ENCODE results near the gene INTS4.
"Not testable (repeated sequence)": the region's sequence is repeated elsewhere in the genome, so short reads cannot be mapped to it uniquely, and the experiment has no call there.

Gene INTS4

GRCh38 chr11:77913608-77914306, 80.7 kb downstream of the INTS4 start:
- H3K4me2 ChIP-seq (ENCODE audit: low read length, poor library complexity, severe bottlenecking); H3K4me1 ChIP-seq (ENCODE audit: control insufficient read depth, insufficient read depth, low read depth, low read length); H3K14ac ChIP-seq (ENCODE audit: low read length in 2 of 2); H2BK15ac ChIP-seq (ENCODE audit: low read depth, poor library complexity, severe bottlenecking); H2BK5ac ChIP-seq (ENCODE audit: low read depth, low read length, poor library complexity, severe bottlenecking); H4K91ac ChIP-seq (ENCODE audit: low read length); H3K9ac ChIP-seq (ENCODE audit: low read length); H3K23ac ChIP-seq (ENCODE audit: low read length in 2 of 2); H2AK5ac ChIP-seq (ENCODE audit: low read length, severe bottlenecking); H3K79me1 ChIP-seq (replicated peaks; ENCODE audit: low read length, poor library complexity, severe bottlenecking); H3K27me3 ChIP-seq (ENCODE audit: control insufficient read depth in 1 of 2, insufficient read depth in 1 of 2, low read length in 2 of 2); H2BK12ac ChIP-seq (ENCODE audit: low read length in 2 of 2); H3K9me3 ChIP-seq (ENCODE audit: control insufficient read depth, low read length); H2AFZ ChIP-seq (ENCODE audit: low read depth, low read length); H3K4me3 ChIP-seq (ENCODE audit: insufficient read depth in 1 of 2, low read depth in 1 of 2, low read length in 2 of 2): not testable (repeated sequence)
- H3K18ac ChIP-seq (ENCODE audit: low read depth in 1 of 2, low read length in 2 of 2) = peak overlapping the region in 1 of 2 experiments; percentile 22
- peak; percentile 58 for DNase-seq
- peak overlapping the region; percentile 74 for H3K27ac ChIP-seq (ENCODE audit: low read length, poor library complexity, severe bottlenecking)
- WGBS = no CpG with 5 or more reads among the region's 4 CpGs
- peak overlapping the region; percentile 23 for H4K8ac ChIP-seq (ENCODE audit: low read length)
- H3K4ac ChIP-seq (ENCODE audit: low read depth in 1 of 2, low read length in 2 of 2) = peak overlapping the region in 1 of 2 experiments; percentile 14
- peaks cover 3 to 14% of the 10 kb centered on the region in 2 experiments for H3K36me3 ChIP-seq (ENCODE audit: control insufficient read depth in 1 of 2, insufficient read depth in 2 of 2, low read depth in 1 of 2, low read length in 2 of 2)
- H2BK120ac ChIP-seq (ENCODE audit: low read depth, low read length) = peak overlapping the region; percentile 34

GRCh38 chr11:77910828-77911227, 83.6 kb downstream of the INTS4 start:
- not testable (repeated sequence) for H4K8ac ChIP-seq (ENCODE audit: low read length); H3K9me3 ChIP-seq (ENCODE audit: control insufficient read depth, low read length); H3K9ac ChIP-seq (ENCODE audit: low read length); H3K4me2 ChIP-seq (ENCODE audit: low read length, poor library complexity, severe bottlenecking); H3K18ac ChIP-seq (ENCODE audit: low read depth in 1 of 2, low read length in 2 of 2); H3K23ac ChIP-seq (ENCODE audit: low read length in 2 of 2); H3K14ac ChIP-seq (ENCODE audit: low read length in 2 of 2); H2BK120ac ChIP-seq (ENCODE audit: low read depth, low read length); H3K27me3 ChIP-seq (ENCODE audit: control insufficient read depth in 1 of 2, insufficient read depth in 1 of 2, low read length in 2 of 2); H3K79me1 ChIP-seq (replicated peaks; ENCODE audit: low read length, poor library complexity, severe bottlenecking); H2AFZ ChIP-seq (ENCODE audit: low read depth, low read length); H2BK5ac ChIP-seq (ENCODE audit: low read depth, low read length, poor library complexity, severe bottlenecking); H4K91ac ChIP-seq (ENCODE audit: low read length); H3K4me1 ChIP-seq (ENCODE audit: control insufficient read depth, insufficient read depth, low read depth, low read length); H2BK15ac ChIP-seq (ENCODE audit: low read depth, poor library complexity, severe bottlenecking); H3K4me3 ChIP-seq (ENCODE audit: insufficient read depth in 1 of 2, low read depth in 1 of 2, low read length in 2 of 2); H3K4ac ChIP-seq (ENCODE audit: low read depth in 1 of 2, low read length in 2 of 2)
- H2AK5ac ChIP-seq (ENCODE audit: low read length, severe bottlenecking) = peak overlapping the region; percentile 96
- peak overlapping the region; percentile 75 for H3K27ac ChIP-seq (ENCODE audit: low read length, poor library complexity, severe bottlenecking)
- H2BK12ac ChIP-seq (ENCODE audit: low read length in 2 of 2) = peak overlapping the region in 1 of 2 experiments; percentile 52
- 91% methylated on average over 5 of the region's 6 CpGs for WGBS
- peak; percentile 49 for DNase-seq
- H3K36me3 ChIP-seq (ENCODE audit: control insufficient read depth in 1 of 2, insufficient read depth in 2 of 2, low read depth in 1 of 2, low read length in 2 of 2) = peaks cover 0 to 25% of the 10 kb centered on the region in 2 experiments

GRCh38 chr11:77909277-77909676, 85.2 kb downstream of the INTS4 start:
- Histone ChIP-seq H3K23ac (ENCODE audit: low read length in 2 of 2) (no peak overlapping the region), H2BK15ac (ENCODE audit: low read depth, poor library complexity, severe bottlenecking) (no peak overlapping the region), H3K14ac (ENCODE audit: low read length in 2 of 2) (no peak overlapping the region), H4K8ac (ENCODE audit: low read length) (no peak overlapping the region), H3K18ac (ENCODE audit: low read depth in 1 of 2, low read length in 2 of 2) (no peak overlapping the region), H4K91ac (ENCODE audit: low read length) (no peak overlapping the region), H2AFZ (ENCODE audit: low read depth, low read length) (no peak overlapping the region), H3K4me2 (ENCODE audit: low read length, poor library complexity, severe bottlenecking) (no peak overlapping the region), H3K9ac (ENCODE audit: low read length) (no peak overlapping the region), H3K79me1 (replicated peaks; ENCODE audit: low read length, poor library complexity, severe bottlenecking) (peaks cover 6% of the 10 kb centered on the region), H2BK120ac (ENCODE audit: low read depth, low read length) (no peak overlapping the region), H3K36me3 (ENCODE audit: control insufficient read depth in 1 of 2, insufficient read depth in 2 of 2, low read depth in 1 of 2, low read length in 2 of 2) (peaks cover 0 to 36% of the 10 kb centered on the region in 2 experiments), H3K4me1 (ENCODE audit: control insufficient read depth, insufficient read depth, low read depth, low read length) (peaks cover 3% of the 10 kb centered on the region), H3K4ac (ENCODE audit: low read depth in 1 of 2, low read length in 2 of 2) (no peak overlapping the region), H3K27ac (ENCODE audit: low read length, poor library complexity, severe bottlenecking) (no peak overlapping the region), H2BK5ac (ENCODE audit: low read depth, low read length, poor library complexity, severe bottlenecking) (no peak overlapping the region), H2BK12ac (ENCODE audit: low read length in 2 of 2) (no peak overlapping the region), H2AK5ac (ENCODE audit: low read length, severe bottlenecking) (no peak overlapping the region), H3K27me3 (ENCODE audit: control insufficient read depth in 1 of 2, insufficient read depth in 1 of 2, low read length in 2 of 2) (no peaks in the 10 kb centered on the region), H3K9me3 (ENCODE audit: control insufficient read depth, low read length) (no peaks in the 10 kb centered on the region), H3K4me3 (ENCODE audit: insufficient read depth in 1 of 2, low read depth in 1 of 2, low read length in 2 of 2) (no peak overlapping the region)
- DNase-seq = no peak
- 100% methylated on average over 1 of the region's 2 CpGs for WGBS

GRCh38 chr11:77908835-77909234, 85.6 kb downstream of the INTS4 start:
- H3K79me1 ChIP-seq (replicated peaks; ENCODE audit: low read length, poor library complexity, severe bottlenecking) = peaks cover 6% of the 10 kb centered on the region
- no peak overlapping the region for H3K18ac ChIP-seq (ENCODE audit: low read depth in 1 of 2, low read length in 2 of 2)
- H4K91ac ChIP-seq (ENCODE audit: low read length) = no peak overlapping the region
- no peak overlapping the region for H3K4me2 ChIP-seq (ENCODE audit: low read length, poor library complexity, severe bottlenecking)
- H3K27me3 ChIP-seq (ENCODE audit: control insufficient read depth in 1 of 2, insufficient read depth in 1 of 2, low read length in 2 of 2) = no peaks in the 10 kb centered on the region
- DNase-seq = no peak
- WGBS = no CpG with 5 or more reads among the region's 2 CpGs
- no peak overlapping the region for H3K4me3 ChIP-seq (ENCODE audit: insufficient read depth in 1 of 2, low read depth in 1 of 2, low read length in 2 of 2)
- H3K23ac ChIP-seq (ENCODE audit: low read length in 2 of 2) = no peak overlapping the region
- H2BK5ac ChIP-seq (ENCODE audit: low read depth, low read length, poor library complexity, severe bottlenecking) = no peak overlapping the region
- no peak overlapping the region for H3K4ac ChIP-seq (ENCODE audit: low read depth in 1 of 2, low read length in 2 of 2)
- no peak overlapping the region for H3K27ac ChIP-seq (ENCODE audit: low read length, poor library complexity, severe bottlenecking)
- H2BK12ac ChIP-seq (ENCODE audit: low read length in 2 of 2) = no peak overlapping the region
- no peak overlapping the region for H2BK15ac ChIP-seq (ENCODE audit: low read depth, poor library complexity, severe bottlenecking)
- no peak overlapping the region for H2AFZ ChIP-seq (ENCODE audit: low read depth, low read length)
- no peak overlapping the region for H2BK120ac ChIP-seq (ENCODE audit: low read depth, low read length)
- H3K36me3 ChIP-seq (ENCODE audit: control insufficient read depth in 1 of 2, insufficient read depth in 2 of 2, low read depth in 1 of 2, low read length in 2 of 2) = peaks cover 0 to 36% of the 10 kb centered on the region in 2 experiments
- no peak overlapping the region for H3K14ac ChIP-seq (ENCODE audit: low read length in 2 of 2)
- H3K9ac ChIP-seq (ENCODE audit: low read length) = no peak overlapping the region
- H4K8ac ChIP-seq (ENCODE audit: low read length) = no peak overlapping the region
- no peaks in the 10 kb centered on the region for H3K9me3 ChIP-seq (ENCODE audit: control insufficient read depth, low read length)
- no peak overlapping the region for H2AK5ac ChIP-seq (ENCODE audit: low read length, severe bottlenecking)
- H3K4me1 ChIP-seq (ENCODE audit: control insufficient read depth, insufficient read depth, low read depth, low read length) = peaks cover 3% of the 10 kb centered on the region

All from mesenchymal stem cell (in vitro differentiated cells and primary cell).